ENCODE results near the gene HPCAL4.

DNA sequence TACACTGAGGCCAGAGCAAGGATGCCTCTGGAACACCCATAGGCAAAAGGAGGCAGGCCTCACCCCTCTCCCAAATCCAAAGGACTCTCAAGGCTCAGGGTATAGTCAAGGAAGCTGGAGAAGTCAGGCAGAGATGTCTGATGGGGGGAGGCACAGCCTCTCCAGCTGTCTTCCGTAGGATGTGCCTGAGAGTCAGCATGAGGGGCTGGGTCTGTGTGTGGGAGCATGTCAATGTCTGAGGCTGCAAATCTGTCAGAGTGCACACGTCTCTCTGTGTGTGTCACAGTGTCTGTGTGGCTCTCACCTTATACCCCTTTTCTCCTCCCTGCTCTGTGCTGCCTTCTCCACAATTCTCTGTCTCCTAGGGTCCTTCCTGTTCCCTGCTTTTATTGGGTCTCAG is 4.0 kb downstream of the HPCAL4 start:
- TF ChIP-seq CTCF (IDR thresholded peaks at IDR 0.05; ENCODE audit: low read depth, low read length) (no peak), EZH2phosphoT487 (IDR thresholded peaks at IDR 0.05; ENCODE audit: low read depth) (no peak)

Data from OCI-LY3 (cell line).